Measurements from ENCODE around the gene LNPK.
"Not testable (repeated sequence)": the region's sequence is repeated elsewhere in the genome, so short reads cannot be mapped to it uniquely, and the experiment has no call there.

LNPK gene

GRCh38 chr2:175966839-175967238 lies 35.2 kb downstream of the LNPK start:
- H3K4me3 ChIP-seq (ENCODE audit: low read depth, low read length), result no peak overlapping the region
- no peaks in the 10 kb centered on the region for H3K4me1 ChIP-seq (ENCODE audit: control insufficient read depth, insufficient read depth, low read length)
- H3K27me3 ChIP-seq (ENCODE audit: control insufficient read depth, insufficient read depth, low read length), result no peaks in the 10 kb centered on the region
- no peaks in the 10 kb centered on the region for H3K9me3 ChIP-seq (ENCODE audit: control insufficient read depth, insufficient read depth, low read depth, low read length)
- H3K36me3 ChIP-seq (ENCODE audit: control insufficient read depth, insufficient read depth, low read length), result no peaks in the 10 kb centered on the region
- no peak overlapping the region for H3K27ac ChIP-seq (ENCODE audit: low read depth, low read length)
- H3K9ac ChIP-seq (ENCODE audit: low read length), result no peak overlapping the region

- Histone ChIP-seq H3K4me3 (ENCODE audit: low read depth, low read length) (no peak overlapping the region), H3K36me3 (ENCODE audit: control insufficient read depth, insufficient read depth, low read length) (no peaks in the 10 kb centered on the region), H3K27ac (ENCODE audit: low read depth, low read length) (no peak overlapping the region), H3K9me3 (ENCODE audit: control insufficient read depth, insufficient read depth, low read depth, low read length) (no peaks in the 10 kb centered on the region), H3K9ac (ENCODE audit: low read length) (no peak overlapping the region), H3K27me3 (ENCODE audit: control insufficient read depth, insufficient read depth, low read length) (no peaks in the 10 kb centered on the region), H3K4me1 (ENCODE audit: control insufficient read depth, insufficient read depth, low read length) (no peaks in the 10 kb centered on the region)
Measured at GRCh38 chr2:175965773-175966172, 36.3 kb downstream of the LNPK start.

GRCh38 chr2:175964195-175964594 lies 37.9 kb downstream of the LNPK start:
- no peaks in the 10 kb centered on the region for H3K9me3 ChIP-seq (ENCODE audit: control insufficient read depth, insufficient read depth, low read depth, low read length)
- no peaks in the 10 kb centered on the region for H3K27me3 ChIP-seq (ENCODE audit: control insufficient read depth, insufficient read depth, low read length)

GRCh38 chr2:175963171-175963570 lies 38.9 kb downstream of the LNPK start:
- H3K36me3 ChIP-seq (ENCODE audit: control insufficient read depth, insufficient read depth, low read length); H3K4me3 ChIP-seq (ENCODE audit: low read depth, low read length); H3K4me1 ChIP-seq (ENCODE audit: control insufficient read depth, insufficient read depth, low read length); H3K27ac ChIP-seq (ENCODE audit: low read depth, low read length); H3K9ac ChIP-seq (ENCODE audit: low read length); H3K9me3 ChIP-seq (ENCODE audit: control insufficient read depth, insufficient read depth, low read depth, low read length); H3K27me3 ChIP-seq (ENCODE audit: control insufficient read depth, insufficient read depth, low read length): not testable (repeated sequence)

More at GRCh38 chr2:175964195-175964594, 37.9 kb downstream of the LNPK start:
- no peaks in the 10 kb centered on the region for H3K4me1 ChIP-seq (ENCODE audit: control insufficient read depth, insufficient read depth, low read length)
- H3K4me3 ChIP-seq (ENCODE audit: low read depth, low read length), result no peak overlapping the region
- no peaks in the 10 kb centered on the region for H3K36me3 ChIP-seq (ENCODE audit: control insufficient read depth, insufficient read depth, low read length)
- no peak overlapping the region for H3K27ac ChIP-seq (ENCODE audit: low read depth, low read length)
- no peak overlapping the region for H3K9ac ChIP-seq (ENCODE audit: low read length)

- Histone ChIP-seq H3K4me1 (ENCODE audit: control insufficient read depth, insufficient read depth, low read length) (no peaks in the 10 kb centered on the region), H3K27me3 (ENCODE audit: control insufficient read depth, insufficient read depth, low read length) (no peaks in the 10 kb centered on the region), H3K4me3 (ENCODE audit: low read depth, low read length) (no peak overlapping the region), H3K27ac (ENCODE audit: low read depth, low read length) (no peak overlapping the region), H3K36me3 (ENCODE audit: control insufficient read depth, insufficient read depth, low read length) (peaks cover 4% of the 10 kb centered on the region), H3K9me3 (ENCODE audit: control insufficient read depth, insufficient read depth, low read depth, low read length) (0 out of 2 replicates have a peak, but pooled peaks cover 3% of the 10 kb centered on the region), H3K9ac (ENCODE audit: low read length) (no peak overlapping the region)
Measured at GRCh38 chr2:175957845-175958244, 44.2 kb downstream of the LNPK start.

GRCh38 chr2:175955136-175955535 lies 46.9 kb downstream of the LNPK start:
- Histone ChIP-seq H3K9me3 (ENCODE audit: control insufficient read depth, insufficient read depth, low read depth, low read length) (0 out of 2 replicates have a peak, but pooled peaks cover 3% of the 10 kb centered on the region), H3K4me1 (ENCODE audit: control insufficient read depth, insufficient read depth, low read length) (no peaks in the 10 kb centered on the region), H3K36me3 (ENCODE audit: control insufficient read depth, insufficient read depth, low read length) (peaks cover 4% of the 10 kb centered on the region)

GRCh38 chr2:175950512-175950911 lies 51.6 kb downstream of the LNPK start:
- Histone ChIP-seq H3K27ac (ENCODE audit: low read depth, low read length) (no peak overlapping the region), H3K4me1 (ENCODE audit: control insufficient read depth, insufficient read depth, low read length) (no peaks in the 10 kb centered on the region), H3K9me3 (ENCODE audit: control insufficient read depth, insufficient read depth, low read depth, low read length) (no peaks in the 10 kb centered on the region), H3K4me3 (ENCODE audit: low read depth, low read length) (no peak overlapping the region), H3K27me3 (ENCODE audit: control insufficient read depth, insufficient read depth, low read length) (no peaks in the 10 kb centered on the region), H3K9ac (ENCODE audit: low read length) (no peak overlapping the region), H3K36me3 (ENCODE audit: control insufficient read depth, insufficient read depth, low read length) (no peaks in the 10 kb centered on the region)

More at GRCh38 chr2:175955136-175955535, 46.9 kb downstream of the LNPK start:
- Histone ChIP-seq H3K9ac (ENCODE audit: low read length) (no peak overlapping the region), H3K27me3 (ENCODE audit: control insufficient read depth, insufficient read depth, low read length) (no peaks in the 10 kb centered on the region), H3K4me3 (ENCODE audit: low read depth, low read length) (no peak overlapping the region), H3K27ac (ENCODE audit: low read depth, low read length) (no peak overlapping the region)

GRCh38 chr2:175948191-175948590 lies 53.9 kb downstream of the LNPK start:
- Histone ChIP-seq H3K36me3 (ENCODE audit: control insufficient read depth, insufficient read depth, low read length) (no peaks in the 10 kb centered on the region), H3K9ac (ENCODE audit: low read length) (no peak overlapping the region), H3K4me3 (ENCODE audit: low read depth, low read length) (no peak overlapping the region), H3K27ac (ENCODE audit: low read depth, low read length) (no peak overlapping the region), H3K27me3 (ENCODE audit: control insufficient read depth, insufficient read depth, low read length) (no peaks in the 10 kb centered on the region), H3K9me3 (ENCODE audit: control insufficient read depth, insufficient read depth, low read depth, low read length) (no peaks in the 10 kb centered on the region), H3K4me1 (ENCODE audit: control insufficient read depth, insufficient read depth, low read length) (no peaks in the 10 kb centered on the region)

- no peaks in the 10 kb centered on the region for H3K4me1 ChIP-seq (ENCODE audit: control insufficient read depth, insufficient read depth, low read length)
- H3K9ac ChIP-seq (ENCODE audit: low read length), result no peak overlapping the region
- no peaks in the 10 kb centered on the region for H3K27me3 ChIP-seq (ENCODE audit: control insufficient read depth, insufficient read depth, low read length)
- H3K9me3 ChIP-seq (ENCODE audit: control insufficient read depth, insufficient read depth, low read depth, low read length), result no peaks in the 10 kb centered on the region
- H3K27ac ChIP-seq (ENCODE audit: low read depth, low read length), result no peak overlapping the region
- no peaks in the 10 kb centered on the region for H3K36me3 ChIP-seq (ENCODE audit: control insufficient read depth, insufficient read depth, low read length)
- H3K4me3 ChIP-seq (ENCODE audit: low read depth, low read length), result no peak overlapping the region
Measured at GRCh38 chr2:175947073-175947472, 55.0 kb downstream of the LNPK start.

GRCh38 chr2:175941699-175942098 lies 60.4 kb downstream of the LNPK start:
- H3K36me3 ChIP-seq (ENCODE audit: control insufficient read depth, insufficient read depth, low read length), result peaks cover 11% of the 10 kb centered on the region; the same call in 1 of the 2 replicates

GRCh38 chr2:175937216-175937615 lies 64.9 kb downstream of the LNPK start:
- H3K27ac ChIP-seq (ENCODE audit: low read depth, low read length), result no peak overlapping the region
- no peaks in the 10 kb centered on the region for H3K27me3 ChIP-seq (ENCODE audit: control insufficient read depth, insufficient read depth, low read length)
- no peak overlapping the region for H3K4me3 ChIP-seq (ENCODE audit: low read depth, low read length)
- H3K9ac ChIP-seq (ENCODE audit: low read length), result no peak overlapping the region
- no peaks in the 10 kb centered on the region for H3K4me1 ChIP-seq (ENCODE audit: control insufficient read depth, insufficient read depth, low read length)
- no peaks in the 10 kb centered on the region for H3K9me3 ChIP-seq (ENCODE audit: control insufficient read depth, insufficient read depth, low read depth, low read length)
- peaks cover 21% of the 10 kb centered on the region for H3K36me3 ChIP-seq (ENCODE audit: control insufficient read depth, insufficient read depth, low read length)

More at GRCh38 chr2:175941699-175942098, 60.4 kb downstream of the LNPK start:
- Histone ChIP-seq H3K27ac (ENCODE audit: low read depth, low read length) (no peak overlapping the region), H3K9ac (ENCODE audit: low read length) (no peak overlapping the region), H3K27me3 (ENCODE audit: control insufficient read depth, insufficient read depth, low read length) (no peaks in the 10 kb centered on the region), H3K4me1 (ENCODE audit: control insufficient read depth, insufficient read depth, low read length) (no peaks in the 10 kb centered on the region), H3K4me3 (ENCODE audit: low read depth, low read length) (no peak overlapping the region), H3K9me3 (ENCODE audit: control insufficient read depth, insufficient read depth, low read depth, low read length) (no peaks in the 10 kb centered on the region)
